Measurements from ENCODE around the gene COP1.

Gene COP1

GRCh38 chr1:176172215-176172614, 34.9 kb downstream of the COP1 start:
- no peak for DNase-seq (ENCODE audit: extremely low spot score)
- no peak for TF ChIP-seq CTCF (IDR thresholded peaks at IDR 0.05; ENCODE audit: control extremely low read depth, extremely low read depth, low read depth, missing control alignments)
- ChIA-PET POLR2A (no interaction called here), CTCF (interaction anchor here (1.0 to 1.6 kb wide), 4 partner anchors 8 to 15 kb away, joined by 3 to 4 read pairs (median 3); no protein-coding TSS in a partner anchor)

GRCh38 chr1:176167210-176167609, 39.9 kb downstream of the COP1 start:
- POLR2A ChIA-PET = no interaction called here
- DNase-seq (ENCODE audit: extremely low spot score) = no peak
- TF ChIP-seq CTCF (IDR thresholded peaks at IDR 0.05; ENCODE audit: control extremely low read depth, extremely low read depth, low read depth, missing control alignments) = no peak
- CTCF ChIA-PET = interaction anchor here (1.0 kb wide), 1 partner anchor 11 kb away, joined by 3 read pairs; no protein-coding TSS in a partner anchor

GRCh38 chr1:176165573-176165972, 41.5 kb downstream of the COP1 start:
- ChIA-PET POLR2A (no interaction called here), CTCF (no interaction called here)
- DNase-seq (ENCODE audit: extremely low spot score) = no peak
- no peak for TF ChIP-seq CTCF (IDR thresholded peaks at IDR 0.05; ENCODE audit: control extremely low read depth, extremely low read depth, low read depth, missing control alignments)

- POLR2A ChIA-PET = no interaction called here
- no peak for TF ChIP-seq CTCF (IDR thresholded peaks at IDR 0.05; ENCODE audit: control extremely low read depth, extremely low read depth, low read depth, missing control alignments)
- DNase-seq (ENCODE audit: extremely low spot score) = no peak
- CTCF ChIA-PET = no interaction called here
These were observed 42.9 kb downstream of the COP1 start for GRCh38 chr1:176164014-176164678.

GRCh38 chr1:176159993-176160392, 47.1 kb downstream of the COP1 start:
- DNase-seq (ENCODE audit: extremely low spot score) = peak; percentile 8
- TF ChIP-seq CTCF (IDR thresholded peaks at IDR 0.05; ENCODE audit: control extremely low read depth, extremely low read depth, low read depth, missing control alignments) = no peak
- POLR2A ChIA-PET = no interaction called here
- CTCF ChIA-PET = no interaction called here

- DNase-seq (ENCODE audit: extremely low spot score) = no peak
- no peak for TF ChIP-seq CTCF (IDR thresholded peaks at IDR 0.05; ENCODE audit: control extremely low read depth, extremely low read depth, low read depth, missing control alignments)
- ChIA-PET POLR2A (no interaction called here), CTCF (no interaction called here)
These were observed 49.1 kb downstream of the COP1 start for GRCh38 chr1:176157995-176158394.
